ENCODE data around the gene POTEG. TPM values are rescaled to one million over a fixed set of nuclear protein-coding genes. Genes with fewer than 3 reads are reported as not detected.
"Not testable (repeated sequence)": the region's sequence is repeated elsewhere in the genome, so short reads cannot be mapped to it uniquely, and the experiment has no call there.

Gene POTEG
- total RNA-seq, result not detected

GRCh38 chr14:19434241-19434640 lies at the start of gene POTEG:
TSS of gene POTEG (minus strand) at chr14:19434341. CDS start at chr14:19434289, 52 bp downstream.
- DNase-seq; H3K27me3 Mint-ChIP-seq; H3K27ac Mint-ChIP-seq; POLR2A ChIA-PET; H3K36me3 Mint-ChIP-seq (ENCODE audit: low read depth); H3K4me1 Mint-ChIP-seq; H3K9me3 Mint-ChIP-seq; H3K4me3 Mint-ChIP-seq; CTCF ChIA-PET: not testable (repeated sequence)

- H3K36me3 Mint-ChIP-seq (ENCODE audit: low read depth); H3K27ac Mint-ChIP-seq; H3K27me3 Mint-ChIP-seq; H3K4me1 Mint-ChIP-seq; DNase-seq; CTCF ChIA-PET; POLR2A ChIA-PET; H3K9me3 Mint-ChIP-seq; H3K4me3 Mint-ChIP-seq: not testable (repeated sequence)
Measured at GRCh38 chr14:19482093-19482492, 48.0 kb upstream of the POTEG start.

GRCh38 chr14:19481421-19481820 lies 47.3 kb upstream of the POTEG start:
- H3K27ac Mint-ChIP-seq; H3K4me3 Mint-ChIP-seq; CTCF ChIA-PET; POLR2A ChIA-PET; H3K9me3 Mint-ChIP-seq; DNase-seq; H3K4me1 Mint-ChIP-seq; H3K36me3 Mint-ChIP-seq (ENCODE audit: low read depth); H3K27me3 Mint-ChIP-seq: not testable (repeated sequence)

- POLR2A ChIA-PET; H3K4me3 Mint-ChIP-seq; H3K36me3 Mint-ChIP-seq (ENCODE audit: low read depth); H3K9me3 Mint-ChIP-seq; H3K27ac Mint-ChIP-seq; DNase-seq; CTCF ChIA-PET; H3K4me1 Mint-ChIP-seq; H3K27me3 Mint-ChIP-seq: not testable (repeated sequence)
Measured at GRCh38 chr14:19480491-19480890, 46.4 kb upstream of the POTEG start.

GRCh38 chr14:19445761-19446160 lies 11.6 kb upstream of the POTEG start:
- H3K27me3 Mint-ChIP-seq; CTCF ChIA-PET; H3K4me3 Mint-ChIP-seq; H3K4me1 Mint-ChIP-seq; H3K27ac Mint-ChIP-seq; H3K9me3 Mint-ChIP-seq; POLR2A ChIA-PET; H3K36me3 Mint-ChIP-seq (ENCODE audit: low read depth); DNase-seq: not testable (repeated sequence)

- H3K4me1 Mint-ChIP-seq; DNase-seq; H3K27me3 Mint-ChIP-seq; POLR2A ChIA-PET; H3K27ac Mint-ChIP-seq; H3K4me3 Mint-ChIP-seq; CTCF ChIA-PET; H3K9me3 Mint-ChIP-seq; H3K36me3 Mint-ChIP-seq (ENCODE audit: low read depth): not testable (repeated sequence)
Measured at GRCh38 chr14:19439826-19440225, 5.7 kb upstream of the POTEG start.

GRCh38 chr14:19439219-19439618 lies 5.1 kb upstream of the POTEG start:
- POLR2A ChIA-PET; H3K36me3 Mint-ChIP-seq (ENCODE audit: low read depth); H3K4me1 Mint-ChIP-seq; H3K27ac Mint-ChIP-seq; DNase-seq; H3K4me3 Mint-ChIP-seq; H3K9me3 Mint-ChIP-seq; CTCF ChIA-PET; H3K27me3 Mint-ChIP-seq: not testable (repeated sequence)

- H3K36me3 Mint-ChIP-seq (ENCODE audit: low read depth); H3K4me1 Mint-ChIP-seq; CTCF ChIA-PET; DNase-seq; H3K4me3 Mint-ChIP-seq; POLR2A ChIA-PET; H3K27ac Mint-ChIP-seq; H3K9me3 Mint-ChIP-seq; H3K27me3 Mint-ChIP-seq: not testable (repeated sequence)
Measured at GRCh38 chr14:19437126-19437443, 2.9 kb upstream of the POTEG start.

GRCh38 chr14:19436311-19437125 lies 2.4 kb upstream of the POTEG start:
- DNase-seq; POLR2A ChIA-PET; H3K27me3 Mint-ChIP-seq; H3K9me3 Mint-ChIP-seq; H3K4me1 Mint-ChIP-seq; H3K36me3 Mint-ChIP-seq (ENCODE audit: low read depth); H3K4me3 Mint-ChIP-seq; CTCF ChIA-PET; H3K27ac Mint-ChIP-seq: not testable (repeated sequence)

- H3K4me1 Mint-ChIP-seq; POLR2A ChIA-PET; H3K36me3 Mint-ChIP-seq (ENCODE audit: low read depth); H3K27me3 Mint-ChIP-seq; H3K9me3 Mint-ChIP-seq; H3K4me3 Mint-ChIP-seq; H3K27ac Mint-ChIP-seq; DNase-seq; CTCF ChIA-PET: not testable (repeated sequence)
Measured at GRCh38 chr14:19435852-19436251, 1.7 kb upstream of the POTEG start.

GRCh38 chr14:19434891-19435290 lies 750 bp upstream of the POTEG start:
- H3K36me3 Mint-ChIP-seq (ENCODE audit: low read depth); POLR2A ChIA-PET; H3K4me1 Mint-ChIP-seq; DNase-seq; H3K27ac Mint-ChIP-seq; H3K27me3 Mint-ChIP-seq; H3K4me3 Mint-ChIP-seq; CTCF ChIA-PET; H3K9me3 Mint-ChIP-seq: not testable (repeated sequence)

- H3K9me3 Mint-ChIP-seq; H3K27me3 Mint-ChIP-seq; H3K4me3 Mint-ChIP-seq; H3K27ac Mint-ChIP-seq; DNase-seq; POLR2A ChIA-PET; H3K4me1 Mint-ChIP-seq; H3K36me3 Mint-ChIP-seq (ENCODE audit: low read depth); CTCF ChIA-PET: not testable (repeated sequence)
Measured at GRCh38 chr14:19433765-19434164, 376 bp downstream of the POTEG start.

GRCh38 chr14:19408519-19408918 lies 25.6 kb downstream of the POTEG start:
- H3K27ac Mint-ChIP-seq, POLR2A ChIA-PET: not testable (repeated sequence)

GRCh38 chr14:19402097-19402496 lies 32.0 kb downstream of the POTEG start:
- H3K27ac Mint-ChIP-seq; H3K27me3 Mint-ChIP-seq; H3K36me3 Mint-ChIP-seq (ENCODE audit: low read depth); H3K9me3 Mint-ChIP-seq; H3K4me1 Mint-ChIP-seq; POLR2A ChIA-PET; DNase-seq; CTCF ChIA-PET; H3K4me3 Mint-ChIP-seq: not testable (repeated sequence)

More at GRCh38 chr14:19408519-19408918, 25.6 kb downstream of the POTEG start:
- H3K36me3 Mint-ChIP-seq (ENCODE audit: low read depth); H3K4me3 Mint-ChIP-seq; H3K9me3 Mint-ChIP-seq; H3K27me3 Mint-ChIP-seq; CTCF ChIA-PET; DNase-seq; H3K4me1 Mint-ChIP-seq: not testable (repeated sequence)

GRCh38 chr14:19394727-19395126 lies 39.4 kb downstream of the POTEG start:
- CTCF ChIA-PET; H3K9me3 Mint-ChIP-seq; POLR2A ChIA-PET; H3K27me3 Mint-ChIP-seq; H3K4me1 Mint-ChIP-seq; H3K4me3 Mint-ChIP-seq; H3K36me3 Mint-ChIP-seq (ENCODE audit: low read depth); DNase-seq; H3K27ac Mint-ChIP-seq: not testable (repeated sequence)
